CD4-positive, alpha-beta memory T cell (primary cell): Measurements from ENCODE around the gene NHERF1. TPM values are rescaled to one million over a fixed set of nuclear protein-coding genes. Genes with fewer than 3 reads are reported as not detected.

Source experiments
- CTCF ChIA-PET: fragments of 350-600 bp; sonication (Branson Sonifier 250); formaldehyde crosslinking; loops from one replicate; lab custom pipeline; 2021; ENCODE audit warnings: inconsistent platforms; ENCODE audit not compliant: partially characterized antibody; lab: Charles Lee
- POLR2A ChIA-PET: fragments of 350-600 bp; sonication (Branson Sonifier 250); formaldehyde crosslinking; loops from one replicate; lab custom pipeline; 2021; ENCODE audit not compliant: partially characterized antibody; lab: Charles Lee
- DNase-seq, 5 donors: peaks; one replicate each; pipeline versions ENCODE4 v3.0.0 to v3.0.0-alpha.2; 2020 to 2022; ENCODE audit warnings: mixed read lengths in 1 of 5
- H3K27ac ChIP-seq: one replicate; pipeline ENCODE4 v1.7.0; 2013; ENCODE audit warnings: low read depth, low read length
- H3K27me3 ChIP-seq: 2 replicates; pipeline ENCODE4 v1.7.0; 2013; ENCODE audit warnings: mild to moderate bottlenecking, low read length, moderate library complexity; ENCODE audit not compliant: insufficient read depth
- H3K36me3 ChIP-seq: 2 replicates; pipeline ENCODE4 v1.7.0; 2013; ENCODE audit warnings: mild to moderate bottlenecking, low read length, moderate library complexity; ENCODE audit not compliant: insufficient read depth
- H3K4me1 ChIP-seq: 2 replicates; pipeline ENCODE4 v1.7.0; 2013; ENCODE audit warnings: mild to moderate bottlenecking, low read length, moderate library complexity; ENCODE audit not compliant: insufficient read depth
- H3K4me3 ChIP-seq, 2 donors: one replicate each; pipeline ENCODE4 v1.7.0; 2013; ENCODE audit warnings: low read length in 2 of 2, mild to moderate bottlenecking in 1 of 2
- H3K9me3 ChIP-seq, 2 donors: one replicate each; pipeline ENCODE4 v1.7.0; 2013; ENCODE audit warnings: low read length in 2 of 2, control low read depth in 1 of 2; ENCODE audit not compliant: control insufficient read depth in 1 of 2
- H3K27ac Mint-ChIP-seq, 7 donors: one replicate each; pipeline ENCODE4 v1.8.0; 2020 to 2021; ENCODE audit warnings: mixed read lengths in 7 of 7, mild to moderate bottlenecking in 6 of 7, inconsistent platforms in 3 of 7, moderate library complexity in 3 of 7
- H3K27me3 Mint-ChIP-seq, 2 donors: one replicate each; pipeline ENCODE4 v1.8.0; 2020 to 2021; ENCODE audit warnings: mixed read lengths in 2 of 2
- H3K36me3 Mint-ChIP-seq, 2 donors: one replicate each; pipeline ENCODE4 v1.8.0; 2020 to 2021; ENCODE audit warnings: mixed read lengths in 2 of 2, inconsistent platforms in 1 of 2, mild to moderate bottlenecking in 1 of 2
- H3K4me1 Mint-ChIP-seq, 4 donors: one replicate each; pipeline ENCODE4 v1.8.0; 2020 to 2021; ENCODE audit warnings: mixed read lengths in 4 of 4, mild to moderate bottlenecking in 1 of 4
- H3K4me3 Mint-ChIP-seq, 8 donors: one replicate each; pipeline ENCODE4 v1.8.0; 2020 to 2021; ENCODE audit warnings: mixed read lengths in 8 of 8, mild to moderate bottlenecking in 7 of 8, moderate library complexity in 6 of 8, inconsistent platforms in 3 of 8
- H3K9me3 Mint-ChIP-seq, 8 donors: one replicate each; pipeline ENCODE4 v1.8.0; 2020 to 2021; ENCODE audit warnings: mixed read lengths in 8 of 8, mild to moderate bottlenecking in 5 of 8, inconsistent platforms in 3 of 8, moderate library complexity in 1 of 8
- intact Hi-C: fragments of 100-400 bp; cut with micrococcal nuclease; formaldehyde crosslinking; loops from one replicate; pipeline ENCODE4 v1.15.1; 2023
- polyA plus RNA-seq, 2 donors: library from polyadenylated mRNA; unstranded; fragments of 300-500 nt; fragmentation: Illumina TruSeq; gene quantifications; one replicate each; pipeline ENCODE4 v1.2.3, GENCODE V29; 2021
- total RNA-seq, 2 experiments: library from RNA; stranded (reverse); gene quantifications; one replicate each; pipeline ENCODE4 v1.2.3, GENCODE V29; 2021

Gene NHERF1
- total and polyA plus RNA-seq, 4 experiments from 2014 or later = 202 to 448 (median 267) TPM

GRCh38 chr17:74742153-74742515 is 6.3 kb upstream of the NHERF1 start:
- ChIA-PET CTCF (interaction anchor here (0.8 to 8.2 kb wide), 12 partner anchors 10 to 123 kb away, joined by 3 to 136 read pairs (median 8); partner anchors contain the start of gene NAT9), POLR2A (interaction anchor here (0.6 to 9.1 kb wide), 20 partner anchors 9 to 275 kb away, joined by 3 to 195 read pairs (median 5); partner anchors contain the start of genes FDXR and NAT9)
- no peaks in the 10 kb centered on the region for H3K36me3 ChIP-seq
- Mint-ChIP-seq H3K27ac (peak overlapping the region in 6 of 7 donors; percentile 88 to 96 (median 90)), H3K9me3 (no peaks in the 10 kb centered on the region), H3K4me1 (peaks cover 54 to 95% (median 75%) of the 10 kb centered on the region in 4 donors), H3K4me3 (peak overlapping the region; percentile 72 to 91 (median 79)), H3K27me3 (no peaks in the 10 kb centered on the region), H3K36me3 (peaks cover 3 to 4% of the 10 kb centered on the region in 2 donors)
- H3K27me3 ChIP-seq = no peaks in the 10 kb centered on the region
- H3K4me3 ChIP-seq = peak overlapping the region; percentile 20 to 30
- no peaks in the 10 kb centered on the region for H3K9me3 ChIP-seq
- H3K27ac ChIP-seq = peak overlapping the region; percentile 49
- H3K4me1 ChIP-seq = peaks cover 95% of the 10 kb centered on the region
- peak in 4 of 5 donors; percentile 46 to 58 (median 57) for DNase-seq
- intact Hi-C loops = loop anchor here (1.0 kb wide), 1 partner anchor 38 kb away; no protein-coding TSS in a partner anchor

GRCh38 chr17:74742978-74743545 is 5.4 kb upstream of the NHERF1 start:
- peak in 1 of 5 donors; percentile 46 for DNase-seq
- CTCF ChIA-PET = interaction anchor here (0.8 to 8.2 kb wide), 10 partner anchors 9 to 120 kb away, joined by 3 to 136 read pairs (median 11); partner anchors contain the start of gene NAT9
- Histone ChIP-seq H3K4me1 (peaks cover 99% of the 10 kb centered on the region), H3K27ac (peak overlapping the region; percentile 49), H3K36me3 (no peaks in the 10 kb centered on the region), H3K9me3 (no peaks in the 10 kb centered on the region), H3K27me3 (no peaks in the 10 kb centered on the region), H3K4me3 (peak overlapping the region in 1 of 2 donors; percentile 30)
- peak overlapping the region in 6 of 7 donors; percentile 88 to 96 (median 90) for H3K27ac Mint-ChIP-seq
- H3K4me1 Mint-ChIP-seq = peaks cover 55 to 94% (median 78%) of the 10 kb centered on the region in 4 donors
- H3K4me3 Mint-ChIP-seq = peak overlapping the region; percentile 72 to 91 (median 80)
- no peaks in the 10 kb centered on the region for H3K27me3 Mint-ChIP-seq
- POLR2A ChIA-PET = interaction anchor here (0.6 to 9.1 kb wide), 18 partner anchors 8 to 276 kb away, joined by 3 to 195 read pairs (median 5); partner anchors contain the start of gene NAT9
- peaks cover 3% of the 10 kb centered on the region in 2 donors for H3K36me3 Mint-ChIP-seq
- intact Hi-C loops = loop anchor here (1.0 kb wide), 1 partner anchor 37 kb away; no protein-coding TSS in a partner anchor
- no peaks in the 10 kb centered on the region for H3K9me3 Mint-ChIP-seq

DNA sequence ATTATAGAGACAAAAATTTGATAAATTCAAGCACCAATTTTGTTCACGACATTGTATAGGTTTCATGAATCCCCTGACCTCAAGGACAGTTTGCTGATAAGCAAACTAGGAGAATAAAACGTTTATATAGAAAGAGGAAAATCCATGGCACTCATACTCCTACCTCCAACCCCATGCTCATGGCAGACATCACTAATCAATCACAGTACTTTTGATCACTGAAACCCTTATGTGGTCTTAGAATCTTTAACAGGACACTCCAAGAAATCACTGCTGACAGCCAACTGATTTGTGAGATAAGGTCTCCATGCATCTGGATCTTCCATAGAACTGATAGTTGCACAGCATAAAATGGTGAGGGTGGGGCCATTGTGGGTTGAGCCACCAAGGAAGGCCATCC is 4.7 kb upstream of the NHERF1 start:
- H3K27me3 ChIP-seq = no peaks in the 10 kb centered on the region
- Mint-ChIP-seq H3K27ac (peak overlapping the region in 6 of 7 donors; percentile 88 to 95 (median 89)), H3K4me1 (peaks cover 54 to 87% (median 74%) of the 10 kb centered on the region in 4 donors)

DNA sequence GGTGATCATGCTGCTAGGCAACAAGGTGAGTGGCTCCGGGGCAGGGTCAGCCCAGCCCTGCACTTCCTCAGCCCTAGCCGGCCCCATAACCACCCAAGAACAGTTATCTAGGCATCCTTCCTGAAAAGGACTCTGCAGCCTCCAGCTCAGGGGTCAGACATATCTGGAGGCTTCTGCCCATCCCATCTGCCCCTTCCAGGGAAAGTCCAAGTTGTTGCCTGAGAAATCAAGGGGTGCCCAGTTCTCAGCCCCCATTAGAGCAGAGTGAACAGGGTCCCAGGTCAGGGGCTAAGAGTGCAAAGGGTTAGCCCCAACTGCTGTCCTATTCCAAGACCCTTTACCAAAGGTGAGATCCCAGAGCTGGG is 4.1 kb upstream of the NHERF1 start:
- no peak for DNase-seq
- Mint-ChIP-seq H3K9me3 (no peaks in the 10 kb centered on the region), H3K4me1 (peaks cover 48 to 81% (median 68%) of the 10 kb centered on the region in 4 donors), H3K4me3 (peak overlapping the region in 7 of 8 donors; percentile 12 to 89 (median 74)), H3K27me3 (no peaks in the 10 kb centered on the region), H3K36me3 (peaks cover 2 to 3% of the 10 kb centered on the region in 2 donors), H3K27ac (peak overlapping the region in 6 of 7 donors; percentile 74 to 92 (median 89))
- ChIA-PET POLR2A (interaction anchor here (0.6 to 20.4 kb wide), 7 partner anchors 7 to 128 kb away, joined by 3 to 489 read pairs (median 12); partner anchors contain the start of genes FDXR, NAT9 and RAB37), CTCF (interaction anchor here (0.9 to 4.6 kb wide), 11 partner anchors 8 to 119 kb away, joined by 3 to 144 read pairs (median 58); partner anchors contain the start of genes GRIN2C, NAT9 and RAB37)
- H3K9me3 ChIP-seq = no peaks in the 10 kb centered on the region
- H3K27me3 ChIP-seq = no peaks in the 10 kb centered on the region
- no peaks in the 10 kb centered on the region for H3K36me3 ChIP-seq
- peak overlapping the region; percentile 49 for H3K27ac ChIP-seq
- no peak overlapping the region for H3K4me3 ChIP-seq
- intact Hi-C loops = loop anchor here (1.0 kb wide), 3 partner anchors 26 to 121 kb away; no protein-coding TSS in a partner anchor
- H3K4me1 ChIP-seq = peaks cover 86% of the 10 kb centered on the region

More for the DNA sequence above, 4.7 kb upstream of the NHERF1 start:
- no peak for DNase-seq
- POLR2A ChIA-PET = interaction anchor here (0.6 to 20.4 kb wide), 4 partner anchors 9 to 129 kb away, joined by 3 to 489 read pairs (median 110); partner anchors contain the start of genes FDXR and NAT9
- H3K9me3 Mint-ChIP-seq = no peaks in the 10 kb centered on the region
- H3K27ac ChIP-seq = peak overlapping the region; percentile 49
- CTCF ChIA-PET = interaction anchor here (1.6 to 4.6 kb wide), 9 partner anchors 7 to 120 kb away, joined by 5 to 144 read pairs (median 59); partner anchors contain the start of genes GRIN2C, NAT9 and RAB37
- intact Hi-C loops = loop anchor here (1.0 kb wide), 3 partner anchors 27 to 122 kb away; no protein-coding TSS in a partner anchor
- H3K4me3 ChIP-seq = peak overlapping the region in 1 of 2 donors; percentile 30
- H3K36me3 Mint-ChIP-seq = peaks cover 2 to 3% of the 10 kb centered on the region in 2 donors
- H3K4me3 Mint-ChIP-seq = peak overlapping the region in 7 of 8 donors; percentile 72 to 91 (median 79)
- H3K4me1 ChIP-seq = peaks cover 92% of the 10 kb centered on the region
- H3K36me3 ChIP-seq = no peaks in the 10 kb centered on the region
- no peaks in the 10 kb centered on the region for H3K27me3 Mint-ChIP-seq
- no peaks in the 10 kb centered on the region for H3K9me3 ChIP-seq

GRCh38 chr17:74744714-74745547 is 3.5 kb upstream of the NHERF1 start:
- Histone ChIP-seq H3K27ac (peak overlapping the region; percentile 49), H3K36me3 (no peaks in the 10 kb centered on the region), H3K27me3 (no peaks in the 10 kb centered on the region), H3K9me3 (no peaks in the 10 kb centered on the region), H3K4me3 (no peak overlapping the region), H3K4me1 (peaks cover 80% of the 10 kb centered on the region)
- intact Hi-C loops = loop anchor here (1.0 kb wide), 3 partner anchors 25 to 120 kb away; no protein-coding TSS in a partner anchor
- Mint-ChIP-seq H3K27ac (peak overlapping the region in 6 of 7 donors; percentile 74 to 92 (median 89)), H3K36me3 (peaks cover 7 to 8% of the 10 kb centered on the region in 2 donors), H3K4me3 (peak overlapping the region in 7 of 8 donors; percentile 63 to 89 (median 74)), H3K9me3 (no peaks in the 10 kb centered on the region), H3K4me1 (peaks cover 47 to 81% (median 65%) of the 10 kb centered on the region in 4 donors), H3K27me3 (no peaks in the 10 kb centered on the region)
- ChIA-PET CTCF (interaction anchor here (0.8 to 4.6 kb wide), 20 partner anchors 8 to 216 kb away, joined by 3 to 144 read pairs (median 6); partner anchors contain the start of genes FDXR, GRIN2C, NAT9 and RAB37), POLR2A (interaction anchor here (0.8 to 20.4 kb wide), 11 partner anchors 7 to 128 kb away, joined by 3 to 489 read pairs (median 10); partner anchors contain the start of genes FDXR, NAT9 and RAB37)
- DNase-seq = peak; percentile 77 to 86 (median 80)

- peak overlapping the region in 3 of 7 donors; percentile 17 to 80 (median 76) for H3K27ac Mint-ChIP-seq
- CTCF ChIA-PET = interaction anchor here (0.8 to 4.6 kb wide), 21 partner anchors 9 to 216 kb away, joined by 3 to 144 read pairs (median 6); partner anchors contain the start of genes FDXR, GRIN2C, NAT9 and RAB37
Observed at GRCh38 chr17:74745548-74746177, 2.8 kb upstream of the NHERF1 start.

More at GRCh38 chr17:74745548-74746177, 2.8 kb upstream of the NHERF1 start:
- intact Hi-C loops = no loop called here
- DNase-seq = peak in 1 of 5 donors; percentile 22
- Mint-ChIP-seq H3K9me3 (no peaks in the 10 kb centered on the region), H3K4me3 (peak overlapping the region in 3 of 8 donors; percentile 7 to 79 (median 33)), H3K4me1 (peaks cover 42 to 81% (median 59%) of the 10 kb centered on the region in 4 donors), H3K27me3 (no peaks in the 10 kb centered on the region), H3K36me3 (peaks cover 11 to 13% of the 10 kb centered on the region in 2 donors)
- Histone ChIP-seq H3K4me3 (no peak overlapping the region), H3K27me3 (no peaks in the 10 kb centered on the region), H3K27ac (no peak overlapping the region), H3K4me1 (peaks cover 73% of the 10 kb centered on the region), H3K36me3 (no peaks in the 10 kb centered on the region), H3K9me3 (no peaks in the 10 kb centered on the region)
- POLR2A ChIA-PET = interaction anchor here (1.2 to 20.4 kb wide), 11 partner anchors 8 to 128 kb away, joined by 3 to 489 read pairs (median 10); partner anchors contain the start of genes FDXR, NAT9 and RAB37
